Germinal center (tissue), 1 donor: Measurements from ENCODE around the gene RPAP3.
A peak's percentile ranks its signal among the peaks of the same experiment; 100 is the strongest.

Experiments
- DNase-seq: peaks from one replicate; pipeline ENCODE4 v3.0.0; 2012; ENCODE audit warnings: mixed read lengths, low spot score

RPAP3 gene

GRCh38 chr12:47743311-47743860, 37.6 kb upstream of the RPAP3 start:
- DNase-seq, result no peak

- peak; percentile 66 for DNase-seq
Measured at GRCh38 chr12:47742253-47742825, 36.5 kb upstream of the RPAP3 start.

GRCh38 chr12:47741340-47741703, 35.5 kb upstream of the RPAP3 start:
- DNase-seq, result peak; percentile 34

- DNase-seq, result peak; percentile 71
Measured at GRCh38 chr12:47740606-47741339, 34.9 kb upstream of the RPAP3 start.

GRCh38 chr12:47739979-47740378, 34.1 kb upstream of the RPAP3 start:
- DNase-seq, result peak; percentile 73

- DNase-seq, result no peak
Measured at GRCh38 chr12:47739297-47739696, 33.5 kb upstream of the RPAP3 start.

GRCh38 chr12:47737936-47738594, 32.2 kb upstream of the RPAP3 start:
- no peak for DNase-seq

GRCh38 chr12:47736877-47737676, 31.2 kb upstream of the RPAP3 start:
- no peak for DNase-seq

GRCh38 chr12:47736216-47736615, 30.4 kb upstream of the RPAP3 start:
- DNase-seq, result no peak

- DNase-seq, result no peak
Measured at GRCh38 chr12:47735649-47736048, 29.8 kb upstream of the RPAP3 start.

GRCh38 chr12:47734725-47735480, 29.1 kb upstream of the RPAP3 start:
- no peak for DNase-seq

- no peak for DNase-seq
Measured at GRCh38 chr12:47733142-47733541, 27.3 kb upstream of the RPAP3 start.

- no peak for DNase-seq
Measured at GRCh38 chr12:47732504-47732903, 26.7 kb upstream of the RPAP3 start.

- no peak for DNase-seq
Measured at GRCh38 chr12:47731723-47732122, 25.9 kb upstream of the RPAP3 start.

- no peak for DNase-seq
Measured at GRCh38 chr12:47730341-47730744, 24.5 kb upstream of the RPAP3 start.

- DNase-seq, result no peak
Measured at GRCh38 chr12:47729233-47729632, 23.4 kb upstream of the RPAP3 start.

- peak; percentile 77 for DNase-seq
Measured at GRCh38 chr12:47725893-47726292, 20.1 kb upstream of the RPAP3 start.

- DNase-seq, result no peak
Measured at GRCh38 chr12:47725091-47725772, 19.4 kb upstream of the RPAP3 start, which contains the start of gene ENDOU. ENDOU (minus strand) TSS chr12:47725490; CDS start chr12:47725413, 77 bp downstream.

- no peak for DNase-seq
Measured at GRCh38 chr12:47722941-47723631, 17.3 kb upstream of the RPAP3 start.

GRCh38 chr12:47722136-47722834, 16.5 kb upstream of the RPAP3 start:
- DNase-seq, result no peak
